ENCODE data around the gene CDH22. TPM values are rescaled to one million over a fixed set of nuclear protein-coding genes. Genes with fewer than 3 reads are reported as not detected.

The CDH22 gene
- total and polyA plus RNA-seq, 2 donors from 2014 or later: 0.19 to 1.6 TPM

DNA sequence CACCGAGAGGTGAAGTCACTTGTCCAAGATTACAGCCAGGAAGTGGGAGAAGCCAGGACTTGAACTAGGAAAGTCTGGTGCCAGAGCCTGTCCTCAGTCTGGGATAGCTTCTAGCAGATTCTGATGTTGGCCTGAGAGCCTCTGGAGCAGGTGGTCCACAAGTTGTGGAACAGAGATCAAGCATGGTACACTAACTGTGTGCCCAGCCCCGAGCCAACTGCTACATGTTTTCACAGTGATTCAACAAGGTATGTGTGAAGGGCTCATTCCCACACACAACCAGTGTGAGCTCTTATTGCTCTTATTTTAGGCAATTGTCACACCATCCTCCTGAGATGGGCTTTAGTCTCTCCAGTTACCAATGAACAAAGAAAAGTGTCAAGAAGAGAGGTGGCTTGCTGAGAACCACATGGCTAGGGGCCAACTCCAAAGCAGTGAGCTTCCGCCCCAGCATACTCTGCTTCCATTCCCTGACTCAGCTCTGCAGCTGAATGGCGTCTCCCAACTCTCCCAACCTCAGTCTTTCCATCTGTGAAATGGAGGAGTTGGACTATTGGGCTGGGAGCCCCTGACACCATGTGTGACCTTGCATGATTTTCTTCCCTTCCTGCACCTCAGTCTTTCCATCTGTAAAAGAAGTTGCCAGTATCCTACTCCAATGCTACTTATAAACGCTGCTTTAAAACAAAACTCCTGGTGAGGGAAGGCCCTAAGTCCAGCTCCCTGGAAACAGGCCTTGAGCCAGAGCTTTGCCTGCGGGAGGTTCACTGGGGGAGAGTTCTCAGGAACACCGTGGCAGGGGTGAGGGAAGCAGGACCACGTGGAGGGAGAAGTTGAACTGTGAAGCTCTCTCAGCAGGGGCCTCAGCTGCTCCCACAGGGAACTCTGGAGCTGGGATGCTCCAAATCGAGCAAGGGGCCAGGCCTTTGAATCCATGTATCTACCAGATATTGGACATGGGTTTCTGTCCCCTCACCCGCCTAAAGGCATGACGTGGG, 40.9 kb downstream of the CDH22 start:
- intact Hi-C loops (cut with DNase I): no loop called here
- H3K9me3 ChIP-seq (ENCODE audit: control insufficient read depth in 2 of 3, insufficient read depth in 1 of 3, low read length in 3 of 3): peaks cover 0 to 1% (median 0%) of the 10 kb centered on the region in 3 donors

DNA sequence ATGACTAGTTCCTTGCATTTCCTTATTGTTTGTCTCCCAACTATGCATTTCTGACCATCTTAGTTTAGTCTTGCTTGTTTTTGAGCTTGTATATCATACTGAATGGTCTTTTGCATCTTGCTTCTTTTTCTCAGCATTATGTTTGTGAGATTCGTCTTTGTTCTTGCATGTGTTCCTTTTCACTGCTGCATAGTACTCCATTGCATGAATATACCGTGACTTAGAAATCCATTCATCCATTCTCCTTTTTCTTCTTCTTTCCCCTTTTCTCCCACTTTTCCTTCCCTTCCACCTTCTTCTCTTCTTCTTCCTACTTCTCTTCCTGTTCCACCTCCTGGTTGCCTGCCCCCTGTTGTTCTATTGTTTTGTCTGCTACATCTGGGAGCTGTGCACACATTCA, 42.8 kb downstream of the CDH22 start:
- intact Hi-C loops (cut with DNase I): no loop called here
- FAIRE-seq: no peak
- no peak overlapping the region for H3K4me3 ChIP-seq (ENCODE audit: low read length in 3 of 3)

More for the DNA sequence above, 40.9 kb downstream of the CDH22 start:
- H3K9ac ChIP-seq (ENCODE audit: low read length in 3 of 3): no peak overlapping the region
- DNase-seq (peak in 1 of 5 donors; percentile 8), FAIRE-seq (no peak)
- no peaks in the 10 kb centered on the region for H3K36me3 ChIP-seq (ENCODE audit: control insufficient read depth in 2 of 3, insufficient read depth in 3 of 3, low read length in 3 of 3)
- H3K27me3 ChIP-seq (ENCODE audit: control insufficient read depth, insufficient read depth, low read length): peaks cover 3% of the 10 kb centered on the region
- H3K4me1 ChIP-seq (ENCODE audit: control insufficient read depth in 2 of 3, insufficient read depth in 2 of 3, low read depth in 1 of 3, low read length in 3 of 3): no peaks in the 10 kb centered on the region
- H3K4me3 ChIP-seq (ENCODE audit: low read length in 3 of 3): no peak overlapping the region
- no peak overlapping the region for H3K27ac ChIP-seq (ENCODE audit: low read depth in 2 of 2, low read length in 2 of 2)
- TF ChIP-seq, protein P1, sequence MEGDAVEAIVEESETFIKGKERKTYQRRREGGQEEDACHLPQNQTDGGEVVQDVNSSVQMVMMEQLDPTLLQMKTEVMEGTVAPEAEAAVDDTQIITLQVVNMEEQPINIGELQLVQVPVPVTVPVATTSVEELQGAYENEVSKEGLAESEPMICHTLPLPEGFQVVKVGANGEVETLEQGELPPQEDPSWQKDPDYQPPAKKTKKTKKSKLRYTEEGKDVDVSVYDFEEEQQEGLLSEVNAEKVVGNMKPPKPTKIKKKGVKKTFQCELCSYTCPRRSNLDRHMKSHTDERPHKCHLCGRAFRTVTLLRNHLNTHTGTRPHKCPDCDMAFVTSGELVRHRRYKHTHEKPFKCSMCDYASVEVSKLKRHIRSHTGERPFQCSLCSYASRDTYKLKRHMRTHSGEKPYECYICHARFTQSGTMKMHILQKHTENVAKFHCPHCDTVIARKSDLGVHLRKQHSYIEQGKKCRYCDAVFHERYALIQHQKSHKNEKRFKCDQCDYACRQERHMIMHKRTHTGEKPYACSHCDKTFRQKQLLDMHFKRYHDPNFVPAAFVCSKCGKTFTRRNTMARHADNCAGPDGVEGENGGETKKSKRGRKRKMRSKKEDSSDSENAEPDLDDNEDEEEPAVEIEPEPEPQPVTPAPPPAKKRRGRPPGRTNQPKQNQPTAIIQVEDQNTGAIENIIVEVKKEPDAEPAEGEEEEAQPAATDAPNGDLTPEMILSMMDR (IDR thresholded peaks at IDR 0.05; ENCODE audit: borderline replicate concordance, extremely low read depth, insufficient read depth): no peak

DNA sequence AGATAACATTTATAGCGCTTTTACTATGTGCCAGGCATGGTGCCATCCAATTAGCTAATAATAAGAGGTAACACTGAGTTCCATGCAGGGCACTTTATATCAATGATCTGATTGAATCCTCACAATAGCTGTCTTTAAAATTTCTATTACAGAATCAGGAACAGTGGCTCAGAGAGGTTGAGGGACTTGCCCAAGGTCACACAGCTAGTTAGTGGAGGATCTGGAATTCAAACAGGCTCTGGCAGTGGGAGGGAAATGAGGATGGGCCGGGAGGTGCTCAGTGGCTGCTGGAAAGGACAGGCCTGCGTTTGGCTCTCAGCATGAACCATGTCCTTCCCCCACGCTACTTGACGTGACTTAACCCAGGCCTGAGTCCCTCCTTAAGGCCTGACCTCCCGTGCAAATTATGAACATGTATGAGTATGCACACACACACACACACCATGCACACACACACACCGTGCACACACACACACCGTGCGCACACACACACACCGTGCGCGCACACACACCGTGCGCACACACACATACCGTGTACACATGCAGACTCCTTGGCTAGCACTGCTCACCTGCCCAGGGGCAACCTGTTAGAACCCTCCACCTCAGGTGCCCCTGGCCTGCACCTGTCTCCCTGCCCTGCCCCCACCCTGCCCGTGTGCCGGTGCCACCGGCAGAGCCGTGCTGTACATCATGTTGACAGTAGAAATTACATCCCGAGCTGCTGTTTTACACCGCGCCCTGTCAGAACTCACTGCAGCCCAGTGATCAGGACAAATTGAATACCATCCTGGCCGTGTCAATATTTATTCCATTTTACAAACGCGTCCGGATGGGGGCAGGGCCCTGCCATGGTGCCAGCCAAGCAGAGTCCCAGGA, 43.7 kb downstream of the CDH22 start:
- Histone ChIP-seq H3K9ac (ENCODE audit: low read length in 3 of 3) (no peak overlapping the region), H3K4me3 (ENCODE audit: low read length in 3 of 3) (no peak overlapping the region), H3K4me1 (ENCODE audit: control insufficient read depth in 2 of 3, insufficient read depth in 2 of 3, low read depth in 1 of 3, low read length in 3 of 3) (no peaks in the 10 kb centered on the region), H3K9me3 (ENCODE audit: control insufficient read depth in 2 of 3, insufficient read depth in 1 of 3, low read length in 3 of 3) (no peaks in the 10 kb centered on the region), H3K36me3 (ENCODE audit: control insufficient read depth in 2 of 3, insufficient read depth in 3 of 3, low read length in 3 of 3) (no peaks in the 10 kb centered on the region), H3K27me3 (ENCODE audit: control insufficient read depth, insufficient read depth, low read length) (peaks cover 4% of the 10 kb centered on the region), H3K27ac (ENCODE audit: low read depth in 2 of 2, low read length in 2 of 2) (no peak overlapping the region)
- intact Hi-C loops (cut with DNase I): no loop called here
- TF ChIP-seq, protein P1 (IDR thresholded peaks at IDR 0.05; ENCODE audit: borderline replicate concordance, extremely low read depth, insufficient read depth): no peak
- DNase-seq: no peak
- FAIRE-seq: no peak

More for the DNA sequence above, 42.8 kb downstream of the CDH22 start:
- Histone ChIP-seq H3K4me1 (ENCODE audit: control insufficient read depth in 2 of 3, insufficient read depth in 2 of 3, low read depth in 1 of 3, low read length in 3 of 3) (no peaks in the 10 kb centered on the region), H3K27me3 (ENCODE audit: control insufficient read depth, insufficient read depth, low read length) (peaks cover 2% of the 10 kb centered on the region), H3K36me3 (ENCODE audit: control insufficient read depth in 2 of 3, insufficient read depth in 3 of 3, low read length in 3 of 3) (no peaks in the 10 kb centered on the region), H3K9me3 (ENCODE audit: control insufficient read depth in 2 of 3, insufficient read depth in 1 of 3, low read length in 3 of 3) (no peaks in the 10 kb centered on the region), H3K9ac (ENCODE audit: low read length in 3 of 3) (no peak overlapping the region), H3K27ac (ENCODE audit: low read depth in 2 of 2, low read length in 2 of 2) (no peak overlapping the region)
- DNase-seq: no peak
- TF ChIP-seq, protein P1 (IDR thresholded peaks at IDR 0.05; ENCODE audit: borderline replicate concordance, extremely low read depth, insufficient read depth): no peak
